A673 (cell line): ENCODE measurements around the gene ZNF775. TPM values are rescaled to one million over a fixed set of nuclear protein-coding genes. Genes with fewer than 3 reads are reported as not detected.

Experiments
- BruUV-seq: library from RNA; stranded (reverse); fragments of 400-500 nt; replicated peaks from 2 replicates; lab custom pipeline; 2021; lab: Mats Ljungman, UMichigan
- CTCF ChIA-PET: fragments of 300-600 bp; sonication (Branson Sonifier 250); formaldehyde crosslinking; loops from one replicate; lab custom pipeline; 2022; ENCODE audit warnings: antibody characterized with exemption; lab: Charles Lee
- POLR2A ChIA-PET: fragments of 300-600 bp; sonication (Branson Sonifier 250); formaldehyde crosslinking; loops from one replicate; lab custom pipeline; 2022; ENCODE audit warnings: antibody characterized with exemption; ENCODE audit not compliant: low non-redundant PET; lab: Charles Lee
- DNase-seq: peaks from one replicate; pipeline ENCODE4 v3.0.0-alpha.2; 2015; ENCODE audit warnings: low spot score
- H3K27ac ChIP-seq: fragments of 200-600 bp; sonication (generic); 2 replicates; pipeline ENCODE4 v1.5.1; 2016; ENCODE audit warnings: mixed run types, low read depth, mild to moderate bottlenecking, mixed read lengths, antibody characterized with exemption, low read length; ENCODE audit not compliant: poor library complexity, severe bottlenecking
- H3K27me3 ChIP-seq: fragments of 200-600 bp; sonication (generic); replicated peaks from 2 replicates; pipeline ENCODE4 v1.6.1; 2017; ENCODE audit warnings: mixed run types, low read depth, mild to moderate bottlenecking, mixed read lengths, antibody characterized with exemption, low read length; ENCODE audit not compliant: insufficient read depth, poor library complexity
- H3K36me3 ChIP-seq: fragments of 200-600 bp; sonication (generic); 2 replicates; pipeline ENCODE4 v1.6.1; 2016; ENCODE audit warnings: mixed run types, mild to moderate bottlenecking, mixed read lengths, antibody characterized with exemption, low read length; ENCODE audit not compliant: insufficient read depth, poor library complexity, severe bottlenecking
- H3K4me1 ChIP-seq: fragments of 200-600 bp; sonication (generic); 2 replicates; pipeline ENCODE4 v1.6.1; 2017; ENCODE audit warnings: mixed run types, mild to moderate bottlenecking, mixed read lengths, antibody characterized with exemption, low read length; ENCODE audit not compliant: insufficient read depth, poor library complexity, severe bottlenecking
- H3K4me3 ChIP-seq: fragments of 200-600 bp; sonication (generic); 2 replicates; pipeline ENCODE4 v1.5.1; 2016; ENCODE audit warnings: low read depth, mixed run types, mild to moderate bottlenecking, mixed read lengths, low read length; ENCODE audit not compliant: poor library complexity, severe bottlenecking
- H3K9me3 ChIP-seq: fragments of 200-600 bp; sonication (generic); 2 replicates; pipeline ENCODE4 v1.6.1; 2016; ENCODE audit warnings: mixed run types, low read depth, mild to moderate bottlenecking, mixed read lengths, antibody characterized with exemption, low read length; ENCODE audit not compliant: poor library complexity, severe bottlenecking
- CTCF ChIP-seq: fragments of 300-800, 200-600 bp; sonication (generic); conservative IDR thresholded peaks from 2 replicates; pipeline ENCODE4 v1.5.1; 2017; ENCODE audit warnings: low read depth, mild to moderate bottlenecking, antibody characterized with exemption, low read length, moderate library complexity, mixed read lengths
- EZH2 ChIP-seq: fragments of 200-600 bp; sonication (generic); IDR thresholded peaks from 2 replicates; pipeline ENCODE4 v1.6.1; 2017; ENCODE audit warnings: borderline replicate concordance, low read depth, mild to moderate bottlenecking, mixed read lengths, antibody characterized with exemption, low read length; ENCODE audit not compliant: poor library complexity, severe bottlenecking
- intact Hi-C: fragments of 100-400 bp; cut with micrococcal nuclease; formaldehyde crosslinking; loops from one replicate; pipeline ENCODE4 v1.10.0; 2022; ENCODE audit not compliant: unreplicated experiment
- total RNA-seq: library from RNA; stranded (reverse); gene quantifications from 2 replicates; pipeline ENCODE4 v1.2.3, GENCODE V29; 2021

Gene ZNF775
- total RNA-seq, 1 experiment from 2014 or later: 12.1 TPM

GRCh38 chr7:150396851-150397260 lies 17.7 kb downstream of the ZNF775 start:
- ChIA-PET POLR2A (no interaction called here), CTCF (no interaction called here)
- no peaks in the 10 kb centered on the region for H3K27me3 ChIP-seq
- no peak for DNase-seq
- no peak overlapping the region for H3K4me3 ChIP-seq
- no peak overlapping the region for H3K27ac ChIP-seq
- no TSS peak for BruUV-seq
- no peaks in the 10 kb centered on the region for H3K4me1 ChIP-seq
- intact Hi-C loops: no loop called here
- no peaks in the 10 kb centered on the region for H3K9me3 ChIP-seq
- no peak for TF ChIP-seq EZH2
- TF ChIP-seq CTCF: no peak
- H3K36me3 ChIP-seq: peaks cover 23% of the 10 kb centered on the region

DNA sequence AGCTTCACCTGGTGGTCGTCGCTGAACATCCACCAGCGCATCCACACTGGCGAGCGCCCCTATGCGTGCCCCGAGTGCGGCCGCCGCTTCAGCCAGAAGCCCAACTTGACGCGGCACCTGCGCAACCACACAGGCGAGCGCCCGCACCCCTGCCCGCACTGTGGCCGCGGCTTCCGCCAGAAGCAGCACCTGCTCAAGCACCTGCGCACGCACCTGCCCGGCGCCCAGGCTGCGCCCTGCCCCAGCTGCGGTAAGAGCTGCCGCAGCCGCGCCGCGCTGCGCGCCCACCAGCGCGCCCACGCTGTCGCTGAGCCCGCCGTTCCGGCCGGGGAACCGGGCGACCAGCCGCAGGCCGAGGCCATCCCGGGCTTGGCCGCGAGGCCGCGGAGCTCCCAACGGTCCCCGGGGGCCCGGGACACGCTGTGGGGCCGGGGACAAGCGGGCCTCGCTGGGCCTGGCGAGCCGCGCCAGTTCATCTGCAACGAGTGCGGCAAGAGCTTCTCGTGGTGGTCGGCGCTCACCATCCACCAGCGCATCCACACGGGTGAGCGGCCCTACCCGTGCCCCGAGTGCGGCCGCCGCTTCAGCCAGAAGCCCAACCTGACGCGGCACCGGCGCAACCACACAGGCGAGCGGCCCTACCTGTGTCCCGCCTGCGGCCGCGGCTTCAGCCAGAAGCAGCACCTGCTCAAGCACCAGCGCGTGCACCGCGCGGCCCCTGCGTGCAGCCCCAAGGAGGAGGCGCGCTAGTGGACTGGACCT lies 18.4 kb downstream of the ZNF775 start:
- BruUV-seq: no TSS peak
- Histone ChIP-seq H3K4me1 (no peaks in the 10 kb centered on the region), H3K4me3 (no peak overlapping the region), H3K36me3 (peaks cover 23% of the 10 kb centered on the region), H3K9me3 (no peaks in the 10 kb centered on the region), H3K27ac (no peak overlapping the region), H3K27me3 (no peaks in the 10 kb centered on the region)
- no peak for DNase-seq
- POLR2A ChIA-PET: no interaction called here
- intact Hi-C loops: no loop called here
- TF ChIP-seq CTCF (no peak), EZH2 (no peak)
- CTCF ChIA-PET: no interaction called here

DNA sequence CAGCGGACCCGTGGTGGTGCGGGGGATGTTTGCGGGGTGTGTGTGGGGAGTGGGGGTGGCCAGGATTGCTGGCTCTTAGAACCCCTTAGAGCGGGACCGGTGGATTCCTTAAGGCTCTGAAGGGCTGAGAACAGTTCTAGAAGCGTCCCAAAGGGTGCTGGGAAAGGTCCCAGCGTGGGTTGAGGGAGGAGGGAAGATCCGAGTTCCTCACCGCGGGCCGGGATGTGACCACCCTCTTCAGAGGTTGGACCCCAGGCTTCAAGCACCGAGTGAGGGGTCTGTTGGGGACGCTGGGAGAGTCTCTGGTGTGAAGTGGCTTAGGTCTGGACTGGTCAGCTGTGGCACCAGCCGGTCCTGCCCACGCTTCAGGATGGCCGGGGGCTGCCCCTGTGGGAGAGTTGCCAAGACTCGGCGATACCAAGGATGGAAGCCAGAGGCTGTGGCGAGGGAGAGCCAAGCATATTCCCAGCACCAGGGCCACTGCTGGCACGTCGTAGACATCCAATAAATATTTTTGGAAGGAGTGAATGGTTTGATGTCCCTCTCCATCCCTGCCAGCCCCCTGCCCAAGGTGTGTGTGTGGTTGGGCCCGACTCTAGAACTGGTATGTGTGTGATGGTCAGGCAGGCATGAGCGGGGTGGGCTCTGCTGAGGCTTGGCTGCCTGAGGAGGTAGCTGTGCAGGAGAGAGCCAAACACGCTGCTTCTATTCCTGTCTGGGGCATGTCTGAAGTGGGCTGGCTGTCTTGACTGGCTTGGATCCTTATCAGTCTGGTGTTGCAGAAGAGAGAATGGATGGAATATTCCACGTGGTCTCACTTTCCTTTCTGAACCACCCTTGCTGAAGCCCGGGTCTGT lies 19.2 kb downstream of the ZNF775 start:
- TF ChIP-seq EZH2 (no peak), CTCF (no peak)
- H3K9me3 ChIP-seq: no peaks in the 10 kb centered on the region
- H3K36me3 ChIP-seq: peaks cover 23% of the 10 kb centered on the region
- H3K4me3 ChIP-seq: no peak overlapping the region
- ChIA-PET CTCF (no interaction called here), POLR2A (no interaction called here)
- BruUV-seq: no TSS peak
- no peak for DNase-seq
- H3K27ac ChIP-seq: no peak overlapping the region
- no peaks in the 10 kb centered on the region for H3K27me3 ChIP-seq
- H3K4me1 ChIP-seq: no peaks in the 10 kb centered on the region
- intact Hi-C loops: no loop called here
